Effector memory CD4-positive, alpha-beta T cell (primary cell): ENCODE measurements around the gene MYRF.

Source experiments
- DNase-seq, 3 donors: peaks; one replicate each; pipeline ENCODE4 v3.0.0-alpha.2; 2020
- H3K27ac ChIP-seq: 2 replicates; pipeline ENCODE4 v1.7.0; 2013; ENCODE audit warnings: mild to moderate bottlenecking, low read length, moderate library complexity; ENCODE audit not compliant: insufficient read depth, poor library complexity, severe bottlenecking
- H3K27me3 ChIP-seq: replicated peaks from 2 replicates; pipeline ENCODE4 v1.7.0; 2013; ENCODE audit warnings: mild to moderate bottlenecking, low read length; ENCODE audit not compliant: insufficient read depth, control insufficient read depth, poor library complexity, severe bottlenecking
- H3K36me3 ChIP-seq: 2 replicates; pipeline ENCODE4 v1.7.0; 2013; ENCODE audit warnings: mild to moderate bottlenecking, low read length, moderate library complexity; ENCODE audit not compliant: control insufficient read depth, insufficient read depth
- H3K4me1 ChIP-seq: 2 replicates; pipeline ENCODE4 v1.7.0; 2013; ENCODE audit warnings: low read length, mild to moderate bottlenecking; ENCODE audit not compliant: control insufficient read depth, insufficient read depth, poor library complexity, severe bottlenecking
- H3K4me3 ChIP-seq: 2 replicates; pipeline ENCODE4 v1.7.0; 2013; ENCODE audit warnings: low read length, low read depth, mild to moderate bottlenecking; ENCODE audit not compliant: insufficient read depth, poor library complexity, severe bottlenecking
- H3K9me3 ChIP-seq: 2 replicates; pipeline ENCODE4 v1.7.0; 2013; ENCODE audit warnings: mild to moderate bottlenecking, low read length, moderate library complexity; ENCODE audit not compliant: control insufficient read depth

The MYRF gene

GRCh38 chr11:61800331-61801281, 48.2 kb downstream of the MYRF start:
- H3K9me3 ChIP-seq: no peaks in the 10 kb centered on the region
- no peaks in the 10 kb centered on the region for H3K4me1 ChIP-seq
- H3K36me3 ChIP-seq: no peaks in the 10 kb centered on the region
- no peak for DNase-seq
- H3K4me3 ChIP-seq: no peak overlapping the region
- H3K27me3 ChIP-seq: no peaks in the 10 kb centered on the region
- no peak overlapping the region for H3K27ac ChIP-seq

GRCh38 chr11:61802605-61803004, 50.2 kb downstream of the MYRF start:
- Histone ChIP-seq H3K9me3 (no peaks in the 10 kb centered on the region), H3K4me1 (no peaks in the 10 kb centered on the region), H3K36me3 (no peaks in the 10 kb centered on the region), H3K4me3 (no peak overlapping the region), H3K27me3 (no peaks in the 10 kb centered on the region), H3K27ac (no peak overlapping the region)
- DNase-seq: no peak

- no peaks in the 10 kb centered on the region for H3K9me3 ChIP-seq
- H3K36me3 ChIP-seq: no peaks in the 10 kb centered on the region
- H3K27ac ChIP-seq: no peak overlapping the region
- DNase-seq: no peak
- H3K4me3 ChIP-seq: no peak overlapping the region
- H3K4me1 ChIP-seq: no peaks in the 10 kb centered on the region
- H3K27me3 ChIP-seq: no peaks in the 10 kb centered on the region
Observed at GRCh38 chr11:61803889-61804647, 51.6 kb downstream of the MYRF start.

- DNase-seq: no peak
- Histone ChIP-seq H3K36me3 (no peaks in the 10 kb centered on the region), H3K4me1 (no peaks in the 10 kb centered on the region), H3K4me3 (no peak overlapping the region), H3K27me3 (no peaks in the 10 kb centered on the region), H3K27ac (no peak overlapping the region), H3K9me3 (no peaks in the 10 kb centered on the region)
Observed at GRCh38 chr11:61805146-61805545, 52.7 kb downstream of the MYRF start.

GRCh38 chr11:61806785-61807184, 54.3 kb downstream of the MYRF start:
- Histone ChIP-seq H3K9me3 (no peaks in the 10 kb centered on the region), H3K4me3 (no peak overlapping the region), H3K27ac (no peak overlapping the region), H3K27me3 (no peaks in the 10 kb centered on the region), H3K36me3 (no peaks in the 10 kb centered on the region), H3K4me1 (no peaks in the 10 kb centered on the region)
- DNase-seq: no peak

GRCh38 chr11:61810671-61811175, 58.3 kb downstream of the MYRF start:
- H3K27ac ChIP-seq: no peak overlapping the region
- peaks cover 10% of the 10 kb centered on the region for H3K4me1 ChIP-seq
- no peak overlapping the region for H3K4me3 ChIP-seq
- no peaks in the 10 kb centered on the region for H3K9me3 ChIP-seq
- no peak for DNase-seq
- H3K27me3 ChIP-seq: no peaks in the 10 kb centered on the region
- no peaks in the 10 kb centered on the region for H3K36me3 ChIP-seq

GRCh38 chr11:61811831-61812230, 59.4 kb downstream of the MYRF start:
- DNase-seq: no peak
- peaks cover 6% of the 10 kb centered on the region for H3K27me3 ChIP-seq
- no peaks in the 10 kb centered on the region for H3K9me3 ChIP-seq
- H3K4me1 ChIP-seq: peaks cover 21% of the 10 kb centered on the region
- H3K4me3 ChIP-seq: no peak overlapping the region
- no peaks in the 10 kb centered on the region for H3K36me3 ChIP-seq
- no peak overlapping the region for H3K27ac ChIP-seq

GRCh38 chr11:61812736-61813411, 60.4 kb downstream of the MYRF start:
- H3K27ac ChIP-seq: no peak overlapping the region
- peaks cover 6% of the 10 kb centered on the region for H3K27me3 ChIP-seq
- H3K36me3 ChIP-seq: no peaks in the 10 kb centered on the region
- no peak overlapping the region for H3K4me3 ChIP-seq
- DNase-seq: no peak
- no peaks in the 10 kb centered on the region for H3K9me3 ChIP-seq
- H3K4me1 ChIP-seq: peaks cover 25% of the 10 kb centered on the region

- Histone ChIP-seq H3K27ac (no peak overlapping the region), H3K36me3 (no peaks in the 10 kb centered on the region), H3K4me3 (peak overlapping the region; percentile 70), H3K27me3 (peaks cover 6% of the 10 kb centered on the region), H3K4me1 (peaks cover 25% of the 10 kb centered on the region), H3K9me3 (no peaks in the 10 kb centered on the region)
- no peak for DNase-seq
Observed at GRCh38 chr11:61814247-61814957, 62.0 kb downstream of the MYRF start.
